Esophagus muscularis mucosa (tissue), 4 donors: ENCODE data around the gene DOK7. TPM values are rescaled to one million over a fixed set of nuclear protein-coding genes. Genes with fewer than 3 reads are reported as not detected.
A peak's percentile ranks its signal among the peaks of the same experiment; 100 is the strongest.
"Not testable (repeated sequence)": the region's sequence is repeated elsewhere in the genome, so short reads cannot be mapped to it uniquely, and the experiment has no call there.

Experiments used
- DNase-seq: peaks from one replicate; pipeline ENCODE4 v3.0.0-alpha.2; 2017; ENCODE audit errors: extremely low spot score
- H3K27ac ChIP-seq, 4 donors: fragments of 200-600 bp; sonication (generic); replicated peaks in 1 of 4; 1 replicate in 3 of 4; 2 replicates in 1 of 4; pipeline ENCODE4 v1.5.1; 2016 to 2019; ENCODE audit warnings: mild to moderate bottlenecking in 1 of 4
- H3K27me3 ChIP-seq, 4 donors: fragments of 200-600 bp; sonication (generic); one replicate each; pipeline versions ENCODE4 v1.5.1 to v1.6.0; 2016 to 2019
- H3K36me3 ChIP-seq, 4 donors: fragments of 200-600 bp; sonication (generic); one replicate each; pipeline ENCODE4 v1.5.1; 2016 to 2019
- H3K4me1 ChIP-seq, 4 donors: fragments of 200-600 bp; sonication (generic); one replicate each; pipeline ENCODE4 v1.5.1; 2016 to 2019
- H3K4me3 ChIP-seq, 4 donors: fragments of 200-600 bp; sonication (generic); 1 replicate in 2 of 4; 2 replicates in 2 of 4; pipeline ENCODE4 v1.5.1; 2016 to 2019; ENCODE audit warnings: mild to moderate bottlenecking in 4 of 4, moderate library complexity in 1 of 4
- H3K9me3 ChIP-seq, 4 donors: fragments of 200-600 bp; sonication (generic); 1 replicate in 3 of 4; 2 replicates in 1 of 4; pipeline ENCODE4 v1.5.1; 2016 to 2019
- CTCF ChIP-seq, 3 experiments: fragments of 200-600 bp in 2 of 3; fragments of 450-650 bp in 1 of 3; sonication (generic) in 2 of 3; IDR thresholded peaks; one replicate each; pipeline ENCODE4 v1.5.1; 2017 to 2019; ENCODE audit warnings: antibody characterized with exemption in 3 of 3, mild to moderate bottlenecking in 2 of 3, moderate library complexity in 1 of 3
- EP300 ChIP-seq: sonication (generic); formaldehyde crosslinking; IDR thresholded peaks from one replicate; pipeline ENCODE4 v1.6.1; 2017; ENCODE audit warnings: antibody characterized with exemption
- POLR2A ChIP-seq: fragments of 450-650 bp; IDR thresholded peaks from one replicate; pipeline ENCODE4 v1.6.1; 2017; ENCODE audit warnings: antibody characterized with exemption, moderate library complexity, mild to moderate bottlenecking, low read depth
- POLR2AphosphoS5 ChIP-seq, 2 donors: sonication (generic); formaldehyde crosslinking; IDR thresholded peaks; one replicate each; pipeline ENCODE4 v1.6.1; 2017; ENCODE audit warnings: antibody characterized with exemption in 2 of 2
- WGBS: methylation state at CpG from one replicate; pipeline ENCODE4 v1.1.5; 2018; 5-methylcytosine and 5-hydroxymethylcytosine counted together
- intact Hi-C: fragments of 100-400 bp; cut with DNase I; formaldehyde crosslinking; loops from one replicate; pipeline ENCODE4 v1.15.1; 2023
- total RNA-seq, 4 donors: library from RNA; depleted of rRNA; stranded (reverse); fragments of >200 nt; gene quantifications; one replicate each; pipeline versions ENCODE4 v1.1.0 to v1.2.1, GENCODE V29; 2016

DOK7 gene
- total RNA-seq, 4 donors from 2014 or later, result 0.50 to 1.7 (median 1.4) TPM

- intact Hi-C loops, result no loop called here
- TF ChIP-seq EP300, result no peak
- TF ChIP-seq POLR2A, result no peak
- no peak for TF ChIP-seq CTCF (IDR thresholded peaks at IDR 0.05)
- TF ChIP-seq POLR2AphosphoS5 (IDR thresholded peaks at IDR 0.05), result no peak
- 82% methylated on average over 6 of the region's 6 CpGs for WGBS
- Histone ChIP-seq H3K4me1 (peaks cover 14 to 25% (median 22%) of the 10 kb centered on the region in 4 donors), H3K27me3 (peaks cover 0 to 13% (median 0%) of the 10 kb centered on the region in 4 donors), H3K9me3 (peaks cover 0 to 24% (median 13%) of the 10 kb centered on the region in 4 donors), H3K36me3 (no peaks in the 10 kb centered on the region), H3K4me3 (no peak overlapping the region), H3K27ac (no peak overlapping the region)
- no peak for DNase-seq
Observed at GRCh38 chr4:3458371-3458770, 4.7 kb upstream of the DOK7 start.

- 85% methylated on average over 2 of the region's 5 CpGs for WGBS
- H3K36me3 ChIP-seq, intact Hi-C loops, DNase-seq, H3K4me3 ChIP-seq, H3K27ac ChIP-seq: not testable (repeated sequence)
- H3K9me3 ChIP-seq, result peaks cover 0 to 24% (median 13%) of the 10 kb centered on the region in 4 donors
- H3K4me1 ChIP-seq, result peaks cover 17 to 31% (median 29%) of the 10 kb centered on the region in 4 donors
- H3K27me3 ChIP-seq, result peaks cover 0 to 21% (median 0%) of the 10 kb centered on the region in 4 donors
Observed at GRCh38 chr4:3459156-3459555, 4.0 kb upstream of the DOK7 start.

GRCh38 chr4:3460926-3461325 is 2.2 kb upstream of the DOK7 start:
- TF ChIP-seq CTCF (IDR thresholded peaks at IDR 0.05) (no peak), POLR2AphosphoS5 (IDR thresholded peaks at IDR 0.05) (no peak), EP300 (no peak), POLR2A (no peak)
- H3K27me3 ChIP-seq, result peaks cover 0 to 35% (median 0%) of the 10 kb centered on the region in 4 donors
- H3K4me1 ChIP-seq, result peaks cover 17 to 31% (median 29%) of the 10 kb centered on the region in 4 donors
- DNase-seq, result no peak
- H3K27ac ChIP-seq, result no peak overlapping the region
- 94% methylated on average over 2 of the region's 5 CpGs for WGBS
- H3K9me3 ChIP-seq, result peaks cover 0 to 9% (median 4%) of the 10 kb centered on the region in 4 donors
- no peak overlapping the region for H3K4me3 ChIP-seq
- intact Hi-C loops, result no loop called here
- no peaks in the 10 kb centered on the region for H3K36me3 ChIP-seq

GRCh38 chr4:3461515-3462291 is 1.4 kb upstream of the DOK7 start:
- Histone ChIP-seq H3K4me1 (peaks cover 17 to 31% (median 29%) of the 10 kb centered on the region in 4 donors), H3K4me3 (no peak overlapping the region), H3K36me3 (no peaks in the 10 kb centered on the region), H3K9me3 (peaks cover 0 to 1% (median 0%) of the 10 kb centered on the region in 4 donors), H3K27ac (no peak overlapping the region), H3K27me3 (peaks cover 0 to 42% (median 0%) of the 10 kb centered on the region in 4 donors)
- intact Hi-C loops, result no loop called here
- no peak for DNase-seq
- 79% methylated on average over 17 of the region's 25 CpGs for WGBS
- TF ChIP-seq POLR2AphosphoS5 (IDR thresholded peaks at IDR 0.05), result no peak
- TF ChIP-seq CTCF (IDR thresholded peaks at IDR 0.05), result no peak
- no peak for TF ChIP-seq EP300
- TF ChIP-seq POLR2A, result no peak

GRCh38 chr4:3462321-3462789 is 751 bp upstream of the DOK7 start:
- peak overlapping the region in 3 of 4 donors; percentile 59 to 65 (median 60) for H3K4me3 ChIP-seq

More at GRCh38 chr4:3462321-3462789, 751 bp upstream of the DOK7 start:
- Histone ChIP-seq H3K36me3 (no peaks in the 10 kb centered on the region), H3K9me3 (no peaks in the 10 kb centered on the region), H3K4me1 (peaks cover 17 to 31% (median 29%) of the 10 kb centered on the region in 4 donors), H3K27ac (no peak overlapping the region), H3K27me3 (peaks cover 0 to 45% (median 0%) of the 10 kb centered on the region in 4 donors)
- WGBS, result 92% methylated on average over 10 of the region's 10 CpGs
- DNase-seq, result no peak
- TF ChIP-seq CTCF (IDR thresholded peaks at IDR 0.05) (no peak), POLR2A (no peak), EP300 (no peak), POLR2AphosphoS5 (IDR thresholded peaks at IDR 0.05) (no peak)
- intact Hi-C loops, result no loop called here
